Ishikawa (cell line): Measurements from ENCODE around the gene CDK19.

Source experiments
- CEBPB ChIP-seq: IDR thresholded peaks from 2 replicates; pipeline ENCODE4 v1.6.1; 2012
- CREB1 ChIP-seq: IDR thresholded peaks from 2 replicates; pipeline ENCODE4 v1.6.1; 2012; ENCODE audit warnings: low read depth
- EGR1 ChIP-seq: IDR thresholded peaks from 2 replicates; pipeline ENCODE4 v1.6.1; 2012
- EP300 ChIP-seq: IDR thresholded peaks from 2 replicates; pipeline ENCODE4 v1.6.1; 2012; ENCODE audit warnings: borderline replicate concordance
- FOXM1 ChIP-seq: IDR thresholded peaks from 2 replicates; pipeline ENCODE4 v1.6.1; 2012; ENCODE audit warnings: low read depth, borderline replicate concordance
- MAX ChIP-seq: IDR thresholded peaks from 2 replicates; pipeline ENCODE4 v1.6.1; 2012
- NFIC ChIP-seq: IDR thresholded peaks from 2 replicates; pipeline ENCODE4 v1.6.1; 2012
- RAD21 ChIP-seq: IDR thresholded peaks from 2 replicates; pipeline ENCODE4 v1.6.1; 2012; ENCODE audit warnings: low read depth
- REST ChIP-seq: IDR thresholded peaks from 2 replicates; pipeline ENCODE4 v1.6.1; 2012; ENCODE audit warnings: low read depth, mild to moderate bottlenecking
- TAF1 ChIP-seq: IDR thresholded peaks from 2 replicates; pipeline ENCODE4 v1.6.1; 2012; ENCODE audit warnings: low read depth, mild to moderate bottlenecking
- TCF12 ChIP-seq: IDR thresholded peaks from 2 replicates; pipeline ENCODE4 v1.6.1; 2012; ENCODE audit warnings: low read depth
- TEAD4 ChIP-seq: IDR thresholded peaks from 2 replicates; pipeline ENCODE4 v1.6.1; 2012
- YY1 ChIP-seq: IDR thresholded peaks from 2 replicates; pipeline ENCODE4 v1.6.1; 2012; ENCODE audit warnings: low read depth
- ZBTB7A ChIP-seq: IDR thresholded peaks from 2 replicates; pipeline ENCODE4 v1.6.1; 2012; ENCODE audit warnings: low read depth
- TF ChIP-seq, protein P1 (sequence below): IDR thresholded peaks from 2 replicates; pipeline ENCODE4 v1.6.1; 2012

CDK19 gene

GRCh38 chr6:110757926-110758325 is 57.3 kb downstream of the CDK19 start:
- TF ChIP-seq EP300 (no peak), REST (no peak), CEBPB (no peak), CREB1 (no peak), MAX (no peak), NFIC (no peak), FOXM1 (no peak)

DNA sequence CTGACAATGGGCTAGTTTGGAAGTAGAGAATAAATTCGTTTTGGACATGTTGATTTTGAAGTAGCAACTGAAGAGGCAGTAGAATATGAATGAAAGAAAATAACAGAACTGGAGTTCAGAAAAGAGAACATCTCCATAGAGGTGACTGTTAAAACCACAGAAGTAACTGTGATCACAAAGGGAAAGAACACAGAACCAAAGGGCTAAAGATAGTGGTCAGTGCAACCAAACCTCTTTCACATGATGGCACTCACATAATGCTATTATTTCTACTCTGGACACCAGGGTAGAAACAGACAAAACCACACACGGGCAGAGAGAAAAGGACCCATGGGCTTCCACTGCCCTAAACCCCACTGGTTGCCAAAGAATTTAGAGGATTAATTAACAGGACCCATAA is 58.5 kb downstream of the CDK19 start:
- no peak for TF ChIP-seq RAD21
- no peak for TF ChIP-seq TEAD4
- no peak for TF ChIP-seq EGR1
- TF ChIP-seq, protein P1, sequence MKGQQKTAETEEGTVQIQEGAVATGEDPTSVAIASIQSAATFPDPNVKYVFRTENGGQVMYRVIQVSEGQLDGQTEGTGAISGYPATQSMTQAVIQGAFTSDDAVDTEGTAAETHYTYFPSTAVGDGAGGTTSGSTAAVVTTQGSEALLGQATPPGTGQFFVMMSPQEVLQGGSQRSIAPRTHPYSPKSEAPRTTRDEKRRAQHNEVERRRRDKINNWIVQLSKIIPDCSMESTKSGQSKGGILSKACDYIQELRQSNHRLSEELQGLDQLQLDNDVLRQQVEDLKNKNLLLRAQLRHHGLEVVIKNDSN: no peak
- no peak for TF ChIP-seq TAF1
- TF ChIP-seq CREB1: no peak
- TF ChIP-seq FOXM1: no peak
- no peak for TF ChIP-seq CEBPB
- no peak for TF ChIP-seq YY1
- TF ChIP-seq REST: no peak
- no peak for TF ChIP-seq EP300
- no peak for TF ChIP-seq NFIC
- no peak for TF ChIP-seq ZBTB7A
- no peak for TF ChIP-seq MAX
- no peak for TF ChIP-seq TCF12

- TF ChIP-seq MAX: no peak
- TF ChIP-seq ZBTB7A: no peak
- no peak for TF ChIP-seq TAF1
- no peak for TF ChIP-seq NFIC
- TF ChIP-seq, protein P1: no peak
- TF ChIP-seq CREB1: no peak
- TF ChIP-seq FOXM1: no peak
- no peak for TF ChIP-seq EP300
- TF ChIP-seq EGR1: no peak
- TF ChIP-seq YY1: no peak
- no peak for TF ChIP-seq TEAD4
- no peak for TF ChIP-seq CEBPB
- TF ChIP-seq REST: no peak
- no peak for TF ChIP-seq TCF12
Measured at GRCh38 chr6:110755411-110755834, 59.8 kb downstream of the CDK19 start.

GRCh38 chr6:110748453-110748852 is 66.8 kb downstream of the CDK19 start:
- TF ChIP-seq EGR1: no peak
- TF ChIP-seq CREB1: no peak
- no peak for TF ChIP-seq TEAD4
- TF ChIP-seq MAX: no peak
- TF ChIP-seq ZBTB7A: no peak
- TF ChIP-seq NFIC: no peak
- TF ChIP-seq RAD21: no peak
- no peak for TF ChIP-seq CEBPB
- TF ChIP-seq TCF12: no peak
- no peak for TF ChIP-seq TAF1
- no peak for TF ChIP-seq YY1
- TF ChIP-seq EP300: no peak
- TF ChIP-seq FOXM1: no peak
- TF ChIP-seq, protein P1: no peak
- TF ChIP-seq REST: no peak
